ENCODE results near the gene ZC3H14.

GRCh38 chr14:88584451-88584850 lies 21.6 kb downstream of the ZC3H14 start:
- TF ChIP-seq SUZ12 (IDR thresholded peaks at IDR 0.05): no peak
- no peak for TF ChIP-seq FOXK2 (IDR thresholded peaks at IDR 0.05)
- TF ChIP-seq ARNT (IDR thresholded peaks at IDR 0.05): no peak
- no peak for TF ChIP-seq FOXM1 (IDR thresholded peaks at IDR 0.05; ENCODE audit: borderline replicate concordance)
- TF ChIP-seq TARDBP (IDR thresholded peaks at IDR 0.05): no peak
- no peak for TF ChIP-seq NFRKB (IDR thresholded peaks at IDR 0.05)
- no peak for TF ChIP-seq CTBP1 (IDR thresholded peaks at IDR 0.05; ENCODE audit: borderline replicate concordance)
- no peak for TF ChIP-seq HDGF (IDR thresholded peaks at IDR 0.05; ENCODE audit: borderline replicate concordance)
- TF ChIP-seq LEF1 (IDR thresholded peaks at IDR 0.05; ENCODE audit: borderline replicate concordance): no peak
